Endothelial cell of umbilical vein (primary cell): ENCODE results near the gene ATXN1. TPM values are rescaled to one million over a fixed set of nuclear protein-coding genes. Genes with fewer than 3 reads are reported as not detected.

Source experiments
- BruUV-seq: library from RNA; stranded (reverse); fragments of 400-500 nt; replicated peaks from 2 replicates; lab custom pipeline; 2021; lab: Mats Ljungman, UMichigan
- CTCF ChIA-PET: fragments of 300-600, 350-600 bp; sonication (Branson Sonifier 250); formaldehyde crosslinking; loops from one replicate; lab custom pipeline; 2021; ENCODE audit warnings: antibody characterized with exemption, inconsistent platforms; lab: Charles Lee
- POLR2A ChIA-PET: fragments of 300-600, 350-600 bp; sonication (Branson Sonifier 250); formaldehyde crosslinking; loops from one replicate; lab custom pipeline; 2021; ENCODE audit warnings: antibody characterized with exemption, inconsistent platforms; lab: Charles Lee
- DNase-seq: peaks from one replicate; pipeline ENCODE4 v3.0.0-alpha.2; 2011; ENCODE audit warnings: low read depth, low spot score
- FAIRE-seq: peaks from 2 replicates; lab custom pipeline; 2011; peaks lifted over from hg19 to GRCh38; lab: Jason Lieb, UNC
- H2AFZ ChIP-seq: 2 replicates; pipeline ENCODE4 v1.6.0; 2012; ENCODE audit warnings: low read depth, low read length, control low read depth, inconsistent platforms
- H3K27ac ChIP-seq: 2 replicates; pipeline ENCODE4 v1.5.1; 2011; ENCODE audit warnings: low read depth, mild to moderate bottlenecking, control low read depth, low read length, moderate library complexity; ENCODE audit not compliant: insufficient read depth
- H3K27me3 ChIP-seq, 2 experiments: 2 replicates each; pipeline versions ENCODE4 v1.6.0 to v1.6.1; 2011; ENCODE audit warnings: low read length in 2 of 2, mixed read lengths in 1 of 2; ENCODE audit not compliant: control insufficient read depth in 2 of 2, insufficient read depth in 2 of 2
- H3K36me3 ChIP-seq, 2 experiments: 2 replicates in 1 of 2; 3 replicates in 1 of 2; pipeline ENCODE4 v1.5.1; 2011; ENCODE audit warnings: low read length in 2 of 2, mild to moderate bottlenecking in 1 of 2, moderate library complexity in 1 of 2; ENCODE audit not compliant: control insufficient read depth in 2 of 2, insufficient read depth in 2 of 2; ENCODE audit errors: extremely low read depth in 1 of 2
- H3K4me1 ChIP-seq: 3 replicates; pipeline ENCODE4 v1.5.1; 2011; ENCODE audit warnings: mild to moderate bottlenecking, low read length; ENCODE audit not compliant: control insufficient read depth, insufficient read depth; ENCODE audit errors: extremely low read depth
- H3K4me2 ChIP-seq: 2 replicates; pipeline ENCODE4 v1.6.1; 2011; ENCODE audit warnings: low read length, control low read depth, mixed read lengths; ENCODE audit not compliant: insufficient read depth
- H3K4me3 ChIP-seq, 3 experiments: fragments of 200-600 bp in 1 of 3; sonication (generic), shearing (Covaris generic) in 1 of 3; replicated peaks in 1 of 3; 2 replicates each; pipeline ENCODE4 v1.5.1; 2011 to 2016; ENCODE audit warnings: control low read depth in 3 of 3, low read length in 3 of 3, mild to moderate bottlenecking in 2 of 3, inconsistent platforms in 1 of 3, low read depth in 1 of 3, moderate library complexity in 1 of 3; ENCODE audit not compliant: insufficient read depth in 1 of 3
- H3K79me2 ChIP-seq: 2 replicates; pipeline ENCODE4 v1.6.0; 2012; ENCODE audit warnings: low read length, inconsistent platforms; ENCODE audit not compliant: control insufficient read depth, insufficient read depth
- H3K9ac ChIP-seq: replicated peaks from 2 replicates; pipeline ENCODE3; 2011; ENCODE audit warnings: low read length, control low read depth; ENCODE audit not compliant: insufficient read depth; ENCODE audit errors: extremely low read depth
- H3K9me1 ChIP-seq: replicated peaks from 3 replicates; pipeline ENCODE4 v1.6.0; 2011; ENCODE audit warnings: mild to moderate bottlenecking, low read length; ENCODE audit not compliant: control insufficient read depth, insufficient read depth; ENCODE audit errors: extremely low read depth
- H3K9me3 ChIP-seq: replicated peaks from 2 replicates; pipeline ENCODE4 v1.5.1; 2012; ENCODE audit warnings: low read length, inconsistent platforms; ENCODE audit not compliant: control insufficient read depth, insufficient read depth
- H4K20me1 ChIP-seq: replicated peaks from 2 replicates; pipeline ENCODE3; 2011; ENCODE audit warnings: mild to moderate bottlenecking, low read length; ENCODE audit not compliant: control insufficient read depth, insufficient read depth; ENCODE audit errors: extremely low read depth
- EZH2 ChIP-seq: IDR thresholded peaks from 2 replicates; pipeline ENCODE4 v1.6.1; 2012; ENCODE audit warnings: borderline replicate concordance, low read depth, mild to moderate bottlenecking, moderate library complexity, low read length, inconsistent platforms; ENCODE audit not compliant: severe bottlenecking
- FOS ChIP-seq: IDR thresholded peaks from 2 replicates; pipeline ENCODE4 v1.6.1; 2011; ENCODE audit warnings: mild to moderate bottlenecking, low read length, moderate library complexity, borderline replicate concordance; ENCODE audit not compliant: insufficient read depth
- GATA2 ChIP-seq: IDR thresholded peaks from 2 replicates; pipeline ENCODE4 v1.7.0; 2011; ENCODE audit warnings: low read depth, mild to moderate bottlenecking, moderate library complexity, mixed read lengths, low read length; ENCODE audit not compliant: insufficient read length, insufficient read depth
- JUN ChIP-seq: IDR thresholded peaks from 2 replicates; pipeline ENCODE4 v1.6.1; 2011; ENCODE audit warnings: borderline replicate concordance, low read depth; ENCODE audit not compliant: insufficient read length, insufficient read depth
- MYC ChIP-seq: IDR thresholded peaks from one replicate; pipeline ENCODE4 v1.6.1; 2011; ENCODE audit warnings: mild to moderate bottlenecking, low read depth, low read length
- POLR2A ChIP-seq: IDR thresholded peaks from 2 replicates; pipeline ENCODE4 v1.6.1; 2012; ENCODE audit warnings: low read depth, mild to moderate bottlenecking, control low read depth, low read length
- POLR2AphosphoS5 ChIP-seq: IDR thresholded peaks from 2 replicates; pipeline ENCODE4 v1.6.1; 2012; ENCODE audit warnings: low read depth, mild to moderate bottlenecking, control low read depth, low read length, moderate library complexity; ENCODE audit not compliant: insufficient read depth
- dilution Hi-C: fragments of 300-500 bp; cut with MboI; formaldehyde crosslinking; loops from one replicate; pipeline ENCODE4 v1.15.0; 2019; ENCODE audit warnings: low sequenced_read_pairs; ENCODE audit not compliant: extremely low pct_ligation_motif_present
- intact Hi-C: fragments of 100-400 bp; cut with micrococcal nuclease; formaldehyde crosslinking; loops from one replicate; pipeline ENCODE4 v1.10.0; 2022
- polyA plus RNA-seq, 4 experiments: library from polyadenylated mRNA; depleted of rRNA in 3 of 4; stranded (reverse) in 3 of 4; unstranded in 1 of 4; fragments of >200 nt; gene quantifications; 2 replicates each; pipeline versions ENCODE4 v1.2.1 to v1.2.3, GENCODE V29; 2011 to 2012; ENCODE audit warnings: missing spikeins in 1 of 4
- total RNA-seq: library from RNA; stranded (reverse); gene quantifications from 2 replicates; pipeline ENCODE4 v1.2.3, GENCODE V29; 2021
- TF ChIP-seq, protein P1 (sequence below): IDR thresholded peaks from 2 replicates; pipeline ENCODE4 v1.6.1; 2011; ENCODE audit not compliant: insufficient read depth, insufficient read length
- TF ChIP-seq, protein P2 (sequence below), 2 donors: IDR thresholded peaks; 1 replicate in 1 of 2; 2 replicates in 1 of 2; pipeline ENCODE4 v1.5.1; 2011; ENCODE audit warnings: low read length in 2 of 2, mild to moderate bottlenecking in 2 of 2, moderate library complexity in 2 of 2, control low read depth in 1 of 2, inconsistent platforms in 1 of 2, low read depth in 1 of 2; ENCODE audit not compliant: insufficient read depth in 1 of 2; ENCODE audit errors: extremely low read depth in 1 of 2

The ATXN1 gene
- total and polyA plus RNA-seq, 2 donors (not counting 3 experiments of a cell fraction or from before 2014, with no cell fraction given) = 16.4 to 33.0 TPM

DNA sequence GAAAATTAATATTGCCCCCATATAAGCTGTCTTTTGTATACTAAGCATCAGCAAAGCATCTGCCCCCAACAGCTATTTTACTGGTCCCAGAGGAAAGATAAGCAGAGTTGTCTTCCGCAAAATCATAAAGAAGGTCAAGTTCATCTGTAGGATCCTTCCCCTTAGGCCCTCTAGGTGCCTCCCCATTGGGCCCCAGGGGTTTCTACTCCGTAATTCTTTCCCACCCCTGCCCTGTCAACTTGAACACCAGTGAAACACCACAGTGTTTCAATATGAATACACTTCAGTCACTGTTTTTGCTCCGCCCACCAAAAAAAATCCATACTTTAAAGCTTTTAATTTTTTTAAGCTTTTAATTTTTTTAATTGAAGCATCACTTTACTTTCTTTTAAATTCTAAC lies 159.2 kb downstream of the ATXN1 start:
- BruUV-seq = no TSS peak
- no peak overlapping the region for H3K4me2 ChIP-seq
- dilution Hi-C loops = no loop called here
- FAIRE-seq (no peak), DNase-seq (no peak)
- H3K79me2 ChIP-seq = no peaks in the 10 kb centered on the region
- no peak overlapping the region for H3K27ac ChIP-seq
- intact Hi-C loops = no loop called here
- ChIA-PET CTCF (interaction anchor here (1.1 kb wide), 1 partner anchor 161 kb away, joined by 3 read pairs; no protein-coding TSS in a partner anchor), POLR2A (interaction anchor here (0.5 kb wide), 1 partner anchor 294 kb away, joined by 3 read pairs; no protein-coding TSS in a partner anchor)
- H3K36me3 ChIP-seq = no peaks in the 10 kb centered on the region
- TF ChIP-seq POLR2A = no peak
- H2AFZ ChIP-seq = no peak overlapping the region
- H4K20me1 ChIP-seq = no peaks in the 10 kb centered on the region
- H3K4me3 ChIP-seq = no peak overlapping the region
- no peaks in the 10 kb centered on the region for H3K27me3 ChIP-seq
- no peaks in the 10 kb centered on the region for H3K9me1 ChIP-seq
- H3K4me1 ChIP-seq = no peaks in the 10 kb centered on the region
- no peaks in the 10 kb centered on the region for H3K9me3 ChIP-seq
- no peak overlapping the region for H3K9ac ChIP-seq

- ChIA-PET POLR2A (no interaction called here), CTCF (interaction anchor here (1.2 to 1.3 kb wide), 3 partner anchors 36 to 164 kb away, joined by 3 read pairs; no protein-coding TSS in a partner anchor)
- Histone ChIP-seq H2AFZ (no peak overlapping the region), H3K4me1 (no peaks in the 10 kb centered on the region), H3K9me3 (no peaks in the 10 kb centered on the region), H3K79me2 (no peaks in the 10 kb centered on the region), H3K9ac (no peak overlapping the region), H3K27me3 (no peaks in the 10 kb centered on the region), H3K4me2 (no peak overlapping the region), H3K4me3 (no peak overlapping the region), H3K36me3 (no peaks in the 10 kb centered on the region), H3K9me1 (no peaks in the 10 kb centered on the region), H3K27ac (no peak overlapping the region), H4K20me1 (no peaks in the 10 kb centered on the region)
- TF ChIP-seq POLR2A (no peak), GATA2 (no peak), JUN (no peak), MYC (no peak), POLR2AphosphoS5 (no peak), EZH2 (no peak), FOS (no peak)
- TF ChIP-seq, protein P1, sequence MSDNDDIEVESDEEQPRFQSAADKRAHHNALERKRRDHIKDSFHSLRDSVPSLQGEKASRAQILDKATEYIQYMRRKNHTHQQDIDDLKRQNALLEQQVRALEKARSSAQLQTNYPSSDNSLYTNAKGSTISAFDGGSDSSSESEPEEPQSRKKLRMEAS = no peak
- TF ChIP-seq, protein P2, sequence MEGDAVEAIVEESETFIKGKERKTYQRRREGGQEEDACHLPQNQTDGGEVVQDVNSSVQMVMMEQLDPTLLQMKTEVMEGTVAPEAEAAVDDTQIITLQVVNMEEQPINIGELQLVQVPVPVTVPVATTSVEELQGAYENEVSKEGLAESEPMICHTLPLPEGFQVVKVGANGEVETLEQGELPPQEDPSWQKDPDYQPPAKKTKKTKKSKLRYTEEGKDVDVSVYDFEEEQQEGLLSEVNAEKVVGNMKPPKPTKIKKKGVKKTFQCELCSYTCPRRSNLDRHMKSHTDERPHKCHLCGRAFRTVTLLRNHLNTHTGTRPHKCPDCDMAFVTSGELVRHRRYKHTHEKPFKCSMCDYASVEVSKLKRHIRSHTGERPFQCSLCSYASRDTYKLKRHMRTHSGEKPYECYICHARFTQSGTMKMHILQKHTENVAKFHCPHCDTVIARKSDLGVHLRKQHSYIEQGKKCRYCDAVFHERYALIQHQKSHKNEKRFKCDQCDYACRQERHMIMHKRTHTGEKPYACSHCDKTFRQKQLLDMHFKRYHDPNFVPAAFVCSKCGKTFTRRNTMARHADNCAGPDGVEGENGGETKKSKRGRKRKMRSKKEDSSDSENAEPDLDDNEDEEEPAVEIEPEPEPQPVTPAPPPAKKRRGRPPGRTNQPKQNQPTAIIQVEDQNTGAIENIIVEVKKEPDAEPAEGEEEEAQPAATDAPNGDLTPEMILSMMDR (IDR thresholded peaks at IDR 0.05; ENCODE audit: extremely low read depth in 1 of 2, insufficient read depth in 1 of 2, low read depth in 1 of 2, low read length in 2 of 2) = no peak
- no TSS peak for BruUV-seq
- FAIRE-seq (no peak), DNase-seq (no peak)
- dilution Hi-C loops (no loop called here), intact Hi-C loops (no loop called here)
These were observed 160.6 kb downstream of the ATXN1 start for GRCh38 chr6:16600701-16601100.
